Epithelial cell of prostate (primary cell): ENCODE data around the gene CSK.

Experiments
- DNase-seq: peaks from one replicate; pipeline ENCODE4 v3.0.0-alpha.2; 2011; ENCODE audit warnings: low read depth, low spot score
- H3K27ac ChIP-seq: fragments of 450-650 bp; 2 replicates; pipeline ENCODE4 v1.5.1; 2017; ENCODE audit warnings: mild to moderate bottlenecking

CSK gene

GRCh38 chr15:74821091-74821789, 39.4 kb downstream of the CSK start:
- DNase-seq: no peak
- no peak overlapping the region for H3K27ac ChIP-seq

- no peak overlapping the region for H3K27ac ChIP-seq
- DNase-seq: no peak
Measured at GRCh38 chr15:74821790-74822158, 39.9 kb downstream of the CSK start.

- no peak overlapping the region for H3K27ac ChIP-seq
- DNase-seq: no peak
Measured at GRCh38 chr15:74822233-74822632, 40.4 kb downstream of the CSK start.

DNA sequence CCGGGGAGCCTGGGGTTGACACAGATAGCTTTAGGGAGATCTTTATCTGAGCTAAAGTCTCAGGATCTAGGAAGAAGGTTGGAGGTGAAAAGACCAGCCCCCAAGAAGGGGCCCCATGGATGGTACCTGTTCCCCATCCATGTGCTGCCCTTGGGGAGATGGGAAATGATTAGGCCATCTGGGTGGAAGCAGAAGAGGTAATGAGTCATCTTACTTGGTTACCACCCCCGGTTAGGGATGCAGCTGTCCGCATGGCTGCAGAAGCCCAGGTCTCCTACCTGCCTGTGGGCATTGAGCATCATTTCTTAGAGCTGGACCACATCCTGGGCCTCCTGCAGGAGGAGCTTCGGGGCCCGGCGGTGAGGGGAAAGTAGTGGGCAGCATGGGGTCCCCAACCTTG, 41.4 kb downstream of the CSK start:
- no peak for DNase-seq
- no peak overlapping the region for H3K27ac ChIP-seq

DNA sequence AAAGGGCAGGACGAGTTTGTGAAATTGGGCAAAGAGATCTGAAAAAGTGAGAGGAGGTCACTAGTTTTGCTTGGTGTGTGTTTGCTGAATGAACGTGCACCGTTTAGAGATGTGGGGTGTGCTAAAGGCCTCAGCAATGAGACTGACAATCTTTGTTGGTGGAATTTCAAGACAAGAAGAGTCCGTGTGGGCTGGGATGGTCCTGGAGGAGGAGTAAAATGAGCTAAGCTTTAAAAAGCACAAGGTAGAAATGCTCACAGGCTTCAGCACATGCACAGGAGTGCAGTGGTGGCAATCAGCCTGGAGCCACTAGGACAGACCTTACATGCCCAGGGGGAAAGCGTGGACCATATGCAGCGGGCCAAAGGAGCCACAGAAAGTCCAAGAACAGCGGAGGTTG, 43.1 kb downstream of the CSK start:
- H3K27ac ChIP-seq: no peak overlapping the region
- no peak for DNase-seq

DNA sequence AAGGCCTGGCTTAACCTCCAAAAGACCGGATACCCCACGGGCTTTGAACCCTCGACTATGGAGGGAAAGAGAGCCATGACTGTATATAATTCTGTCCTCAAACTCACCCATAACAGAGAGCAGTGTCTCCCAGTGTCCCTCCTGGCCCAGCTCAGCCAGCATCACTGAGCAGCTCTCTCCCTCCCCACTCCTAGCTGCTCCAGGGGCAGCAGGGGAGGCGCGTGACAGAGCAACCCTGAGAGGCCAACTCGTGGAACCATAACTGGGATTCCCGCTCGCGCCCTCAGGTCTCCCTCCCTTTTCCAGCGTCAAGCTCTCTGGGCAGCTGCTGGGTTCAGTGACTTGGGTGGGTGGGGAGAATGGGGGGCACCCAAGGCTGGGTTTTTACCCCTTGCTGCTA, 44.0 kb downstream of the CSK start:
- H3K27ac ChIP-seq: no peak overlapping the region
- DNase-seq: no peak

DNA sequence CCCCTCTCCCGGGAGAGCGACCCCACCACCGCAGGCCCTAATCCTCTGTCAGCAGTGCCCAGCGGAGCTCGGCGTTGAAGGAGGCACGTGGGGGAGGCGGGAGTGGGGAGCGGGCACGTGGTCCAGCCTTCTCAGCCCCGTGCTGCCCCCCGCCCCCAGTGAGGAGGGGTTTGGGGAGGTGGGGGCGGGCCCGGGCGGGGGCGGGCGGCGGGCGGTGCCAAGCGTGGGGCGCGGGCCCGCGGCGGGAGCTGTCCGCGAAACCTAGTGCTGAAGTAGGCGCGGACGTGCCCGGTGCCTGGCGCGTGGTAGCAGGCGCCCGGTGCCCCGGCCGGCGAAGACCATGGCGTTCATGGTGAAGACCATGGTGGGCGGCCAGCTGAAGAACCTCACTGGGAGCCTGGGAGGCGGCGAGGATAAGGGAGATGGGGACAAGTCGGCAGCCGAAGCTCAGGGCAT, 44.5 kb downstream of the CSK start, which contains the start of gene CPLX3:
TSS of gene CPLX3 (plus strand) at position 264 of the 456 bp plus-strand sequence. CDS start at position 341, 77 bp downstream.
- DNase-seq: no peak
- H3K27ac ChIP-seq: no peak within 1 kb of the TSS

DNA sequence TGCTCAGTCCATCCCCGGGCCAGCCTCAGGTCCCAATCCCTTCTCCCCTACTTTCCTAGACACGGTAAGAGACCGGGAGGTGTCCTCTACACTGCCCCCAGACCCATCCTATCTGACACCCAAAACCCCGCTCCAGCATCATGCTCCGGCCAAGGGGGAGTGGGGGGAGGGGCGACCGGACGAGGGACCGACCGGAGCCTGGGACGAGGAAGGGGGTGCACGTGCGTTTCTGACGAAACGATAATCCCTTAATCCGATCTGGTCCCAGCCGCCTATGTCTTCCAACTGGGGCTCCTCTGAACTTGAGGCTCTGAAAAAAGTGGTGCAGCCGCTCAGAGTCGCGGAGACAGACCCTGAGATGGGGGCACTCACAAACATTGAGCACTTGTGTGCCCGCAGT, 45.0 kb downstream of the CSK start:
- no peak for DNase-seq
- H3K27ac ChIP-seq: no peak overlapping the region

- DNase-seq: no peak
- H3K27ac ChIP-seq: no peak overlapping the region
Measured at GRCh38 chr15:74827614-74828013, 45.7 kb downstream of the CSK start.

- H3K27ac ChIP-seq: no peak overlapping the region
- no peak for DNase-seq
Measured at GRCh38 chr15:74828835-74829234, 47.0 kb downstream of the CSK start.

GRCh38 chr15:74829486-74829885, 47.6 kb downstream of the CSK start:
- H3K27ac ChIP-seq: no peak overlapping the region
- DNase-seq: no peak

DNA sequence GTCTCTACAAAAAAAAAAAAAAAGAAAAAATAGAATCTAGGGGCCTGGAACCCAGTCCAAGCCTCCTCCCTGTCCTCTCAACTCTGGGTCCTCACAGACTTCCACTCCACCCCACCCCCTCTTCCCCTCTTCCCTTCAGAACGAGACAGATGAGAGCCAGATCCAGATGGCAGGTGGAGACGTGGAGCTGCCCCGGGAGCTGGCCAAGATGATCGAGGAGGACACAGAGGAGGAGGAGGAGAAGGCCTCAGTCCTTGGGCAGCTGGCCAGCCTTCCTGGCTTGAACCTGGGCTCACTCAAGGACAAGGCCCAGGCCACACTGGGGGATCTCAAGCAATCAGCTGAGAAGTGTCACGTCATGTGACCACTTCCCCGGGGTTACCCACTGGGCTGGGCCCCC, 48.1 kb downstream of the CSK start:
- DNase-seq: no peak
- H3K27ac ChIP-seq: no peak overlapping the region

GRCh38 chr15:74830868-74831267, 49.0 kb downstream of the CSK start:
- H3K27ac ChIP-seq: no peak overlapping the region
- DNase-seq: no peak

- no peak for DNase-seq
- no peak overlapping the region for H3K27ac ChIP-seq
Measured at GRCh38 chr15:74831813-74832495, 50.1 kb downstream of the CSK start.

GRCh38 chr15:74832826-74833225, 50.9 kb downstream of the CSK start:
- H3K27ac ChIP-seq: no peak overlapping the region
- no peak for DNase-seq

- no peak for DNase-seq
- no peak overlapping the region for H3K27ac ChIP-seq
Measured at GRCh38 chr15:74833376-74834107, 51.7 kb downstream of the CSK start.

DNA sequence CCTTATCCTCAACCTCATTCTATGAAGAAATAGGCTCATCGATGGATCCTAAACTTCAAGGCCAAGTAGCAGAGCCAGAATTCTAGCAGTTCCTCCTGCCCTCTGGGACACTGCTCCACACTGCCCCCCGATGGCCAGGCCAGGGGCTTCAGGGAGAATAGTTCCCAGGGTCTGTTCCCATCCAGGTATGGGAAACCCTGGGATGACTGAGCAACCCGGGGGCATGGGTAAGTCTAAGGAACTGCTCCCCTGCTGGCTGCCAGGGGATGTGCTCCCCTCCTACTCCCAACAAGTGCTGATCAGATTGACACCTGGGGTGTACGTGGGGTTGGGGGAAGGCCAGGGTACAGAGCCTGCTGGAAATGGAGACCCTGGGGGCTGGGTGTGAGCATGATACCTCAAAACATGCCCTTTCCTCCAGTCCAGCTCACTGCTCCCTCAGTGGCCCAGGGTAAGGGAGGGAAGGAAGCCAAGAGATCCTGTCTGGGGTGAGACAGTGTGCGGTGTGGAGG, 53.5 kb downstream of the CSK start:
- H3K27ac ChIP-seq: no peak overlapping the region
- no peak for DNase-seq

GRCh38 chr15:74836846-74837245, 55.0 kb downstream of the CSK start:
- no peak for DNase-seq
- no peak overlapping the region for H3K27ac ChIP-seq

DNA sequence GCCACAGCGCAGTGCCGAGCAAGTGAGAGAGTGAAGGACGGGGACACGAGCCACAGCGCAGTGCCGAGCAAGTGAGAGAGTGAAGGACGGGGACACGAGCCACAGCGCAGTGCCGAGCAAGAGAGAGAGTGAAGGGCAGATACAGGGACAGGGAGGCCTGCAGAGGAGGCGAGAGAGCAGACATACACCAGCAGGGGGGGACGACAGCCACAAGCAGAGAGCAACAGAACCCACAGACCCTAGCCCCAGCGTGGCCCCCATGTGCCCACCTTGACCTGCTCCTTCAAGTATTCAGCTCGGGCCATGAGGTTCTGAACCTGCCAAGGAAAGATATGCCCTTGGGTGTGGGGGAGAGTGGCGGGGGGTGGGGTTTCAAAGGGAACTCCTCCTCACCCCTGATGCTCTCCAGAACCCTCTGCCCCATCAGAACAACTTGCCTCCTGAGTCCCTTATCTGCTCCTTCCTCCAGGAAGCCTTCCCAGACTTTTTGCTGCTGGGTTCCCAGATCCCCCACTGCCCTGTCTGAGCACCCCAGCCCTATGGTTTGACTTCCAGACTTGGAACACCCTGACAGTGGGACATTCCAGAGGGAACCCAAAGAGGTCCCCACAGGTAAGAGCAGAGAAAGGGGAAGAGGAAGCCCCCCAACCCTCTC, 55.7 kb downstream of the CSK start:
- no peak overlapping the region for H3K27ac ChIP-seq
- DNase-seq: no peak

- DNase-seq: no peak
- H3K27ac ChIP-seq: no peak overlapping the region
Measured at GRCh38 chr15:74838137-74838516, 56.2 kb downstream of the CSK start.
